Skeletal muscle satellite cell (primary cell): ENCODE measurements around the gene PHACTR4.
A peak's percentile ranks its signal among the peaks of the same experiment; 100 is the strongest.
"Not testable (repeated sequence)": the region's sequence is repeated elsewhere in the genome, so short reads cannot be mapped to it uniquely, and the experiment has no call there.

Source experiments
- H3K27me3 ChIP-seq: 2 replicates; pipeline ENCODE4 v1.7.0; 2013; ENCODE audit warnings: low read length; ENCODE audit not compliant: control insufficient read depth, insufficient read depth
- H3K36me3 ChIP-seq: 2 replicates; pipeline ENCODE4 v1.7.0; 2013; ENCODE audit warnings: mild to moderate bottlenecking, control low read depth, low read length; ENCODE audit not compliant: insufficient read depth
- H3K4me1 ChIP-seq: 2 replicates; pipeline ENCODE4 v1.7.0; 2013; ENCODE audit warnings: low read length; ENCODE audit not compliant: control insufficient read depth, insufficient read depth
- H3K4me2 ChIP-seq: 2 replicates; pipeline ENCODE4 v1.7.0; 2013; ENCODE audit warnings: mild to moderate bottlenecking, low read length
- H3K4me3 ChIP-seq: 2 replicates; pipeline ENCODE4 v1.7.0; 2013; ENCODE audit warnings: low read length
- H3K9ac ChIP-seq: 2 replicates; pipeline ENCODE4 v1.7.0; 2013; ENCODE audit warnings: mild to moderate bottlenecking, low read depth, low read length, moderate library complexity
- H3K9me3 ChIP-seq: replicated peaks from 2 replicates; pipeline ENCODE4 v1.7.0; 2013; ENCODE audit warnings: mild to moderate bottlenecking, control low read depth, low read length

PHACTR4 gene

GRCh38 chr1:28516518-28516956, 147.0 kb downstream of the PHACTR4 start:
- H3K4me2 ChIP-seq = no peak overlapping the region
- H3K9me3 ChIP-seq = no peaks in the 10 kb centered on the region

GRCh38 chr1:28517649-28517999, 148.1 kb downstream of the PHACTR4 start:
- H3K4me1 ChIP-seq = peaks cover 14% of the 10 kb centered on the region
- H3K9ac ChIP-seq = peak overlapping the region; percentile 97
- peak overlapping the region; percentile 99 for H3K4me2 ChIP-seq
- no peaks in the 10 kb centered on the region for H3K27me3 ChIP-seq
- peak overlapping the region; percentile 97 for H3K4me3 ChIP-seq
- H3K36me3 ChIP-seq = peaks cover 7% of the 10 kb centered on the region
- no peaks in the 10 kb centered on the region for H3K9me3 ChIP-seq

More at GRCh38 chr1:28516518-28516956, 147.0 kb downstream of the PHACTR4 start:
- Histone ChIP-seq H3K9ac (no peak overlapping the region), H3K27me3 (no peaks in the 10 kb centered on the region), H3K36me3 (peaks cover 15% of the 10 kb centered on the region), H3K4me3 (no peak overlapping the region), H3K4me1 (peaks cover 14% of the 10 kb centered on the region)

- H3K4me1 ChIP-seq = peaks cover 14% of the 10 kb centered on the region
- H3K27me3 ChIP-seq = no peaks in the 10 kb centered on the region
- H3K4me3 ChIP-seq = peak overlapping the region; percentile 97
- peak overlapping the region; percentile 99 for H3K4me2 ChIP-seq
- peak overlapping the region; percentile 97 for H3K9ac ChIP-seq
- H3K9me3 ChIP-seq = no peaks in the 10 kb centered on the region
- H3K36me3 ChIP-seq = peaks cover 4% of the 10 kb centered on the region
These were observed 148.6 kb downstream of the PHACTR4 start for GRCh38 chr1:28518000-28518744.

DNA sequence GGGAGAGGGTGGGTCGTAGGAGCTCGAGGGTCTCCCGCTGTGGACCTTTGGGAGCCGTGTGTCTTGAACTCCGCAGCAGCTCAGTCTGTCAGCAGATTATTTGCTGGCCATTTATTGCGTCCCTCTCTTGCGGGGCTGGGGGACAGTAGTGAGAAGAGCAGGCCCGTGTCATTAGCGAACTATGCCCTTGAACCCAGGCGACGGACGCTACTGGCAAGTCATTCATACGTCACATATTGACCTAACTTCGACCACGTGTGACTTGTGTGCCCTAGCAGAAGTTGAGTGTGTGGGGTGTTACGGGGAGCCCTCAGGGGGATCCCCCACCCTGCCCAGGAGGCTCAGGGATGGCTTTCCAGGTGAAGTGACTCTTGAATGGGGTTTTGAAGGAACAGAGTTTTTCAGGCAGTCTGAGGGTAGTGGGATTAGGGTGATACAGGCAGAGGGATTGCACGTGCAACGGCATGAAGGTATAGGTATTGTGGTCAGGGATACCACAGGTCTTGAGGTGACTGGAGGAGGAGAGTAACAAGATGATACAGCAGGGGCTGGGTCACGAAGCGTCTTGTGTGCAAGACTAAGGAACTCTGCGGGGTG, 149.3 kb downstream of the PHACTR4 start:
- no peaks in the 10 kb centered on the region for H3K9me3 ChIP-seq
- peaks cover under 1% of the 10 kb centered on the region for H3K36me3 ChIP-seq
- no peaks in the 10 kb centered on the region for H3K27me3 ChIP-seq
- H3K9ac ChIP-seq = peak overlapping the region; percentile 97
- peaks cover 14% of the 10 kb centered on the region for H3K4me1 ChIP-seq
- H3K4me3 ChIP-seq = peak overlapping the region; percentile 97
- H3K4me2 ChIP-seq = peak overlapping the region; percentile 99

DNA sequence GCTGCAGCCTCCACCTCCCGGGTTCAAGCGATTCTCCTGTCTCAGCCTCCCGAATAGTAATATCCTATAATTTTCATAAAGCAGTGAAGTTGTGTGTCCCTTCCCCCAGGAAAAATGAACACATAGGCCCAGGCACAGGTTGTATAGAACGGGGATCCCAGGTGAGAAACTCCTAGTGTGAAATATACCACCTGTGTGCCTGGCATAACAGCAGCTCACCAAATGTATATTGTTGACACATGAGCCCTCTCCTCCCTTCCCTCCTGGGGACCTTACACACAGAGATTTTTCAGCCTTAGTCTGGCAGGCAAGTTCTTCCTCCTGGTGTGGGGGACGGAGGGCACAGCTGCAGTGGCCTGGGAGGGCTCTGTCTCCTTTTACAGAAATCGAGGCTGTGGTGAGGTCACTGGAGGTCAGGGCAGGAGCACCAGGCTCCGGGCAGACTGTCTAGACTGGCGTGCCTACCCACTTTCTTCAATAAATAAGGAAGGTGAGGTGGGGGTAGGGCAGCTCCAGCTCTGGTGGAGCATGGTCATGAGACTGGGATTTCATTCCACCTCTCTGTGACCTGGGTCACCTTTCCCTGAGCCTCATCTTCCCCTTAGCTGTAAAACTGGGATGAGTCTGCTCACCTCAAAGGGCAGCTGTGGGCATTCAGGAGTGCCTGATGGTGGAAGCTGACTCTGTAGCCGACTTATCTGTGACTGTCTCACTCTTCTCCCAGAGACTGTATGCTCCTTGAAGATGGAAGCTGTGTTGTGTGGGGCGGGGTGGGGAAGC, 150.6 kb downstream of the PHACTR4 start:
- Histone ChIP-seq H3K36me3 (no peaks in the 10 kb centered on the region), H3K9ac (no peak overlapping the region), H3K4me1 (peaks cover 14% of the 10 kb centered on the region), H3K9me3 (no peaks in the 10 kb centered on the region), H3K4me2 (no peak overlapping the region), H3K27me3 (no peaks in the 10 kb centered on the region), H3K4me3 (no peak overlapping the region)

GRCh38 chr1:28520796-28521195, 151.3 kb downstream of the PHACTR4 start:
- not testable (repeated sequence) for H3K4me3 ChIP-seq, H3K36me3 ChIP-seq, H3K27me3 ChIP-seq, H3K9me3 ChIP-seq, H3K9ac ChIP-seq, H3K4me2 ChIP-seq
- peaks cover 14% of the 10 kb centered on the region for H3K4me1 ChIP-seq

DNA sequence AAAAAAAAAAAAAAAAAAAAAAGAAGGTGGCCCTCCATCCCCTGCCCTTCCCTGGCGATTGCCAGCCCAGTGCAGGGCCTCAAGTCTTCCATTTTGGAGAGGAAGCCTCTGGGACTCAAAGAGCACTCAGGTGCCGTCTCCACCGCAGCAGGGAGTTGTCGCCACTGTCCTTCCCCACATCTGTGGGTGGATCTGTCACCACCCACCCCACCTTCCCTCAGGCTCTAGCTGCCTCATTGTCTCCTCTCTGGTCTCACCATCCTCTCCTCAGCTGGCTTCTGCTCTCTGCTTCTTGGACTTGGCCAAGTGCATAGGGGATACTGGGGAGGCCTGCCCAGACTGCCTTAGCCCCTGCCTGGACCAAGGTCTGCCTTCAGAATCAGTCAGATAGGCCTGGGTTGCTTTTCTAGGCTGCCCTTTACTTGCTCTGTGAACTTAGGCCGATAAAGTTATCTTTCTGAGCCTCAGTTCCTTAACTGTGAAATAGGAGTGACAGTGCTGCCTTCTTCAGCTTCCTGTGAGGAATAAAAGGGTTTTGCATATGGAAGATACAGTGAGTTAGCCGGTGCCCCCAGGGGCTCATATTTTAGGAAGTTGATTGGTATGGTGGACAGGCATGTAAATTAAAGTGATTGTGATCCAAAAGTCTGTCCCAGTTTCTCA, 152.1 kb downstream of the PHACTR4 start:
- Histone ChIP-seq H3K4me3 (no peak overlapping the region), H3K4me2 (no peak overlapping the region), H3K9ac (no peak overlapping the region), H3K27me3 (no peaks in the 10 kb centered on the region), H3K36me3 (no peaks in the 10 kb centered on the region), H3K4me1 (peaks cover 14% of the 10 kb centered on the region), H3K9me3 (no peaks in the 10 kb centered on the region)

DNA sequence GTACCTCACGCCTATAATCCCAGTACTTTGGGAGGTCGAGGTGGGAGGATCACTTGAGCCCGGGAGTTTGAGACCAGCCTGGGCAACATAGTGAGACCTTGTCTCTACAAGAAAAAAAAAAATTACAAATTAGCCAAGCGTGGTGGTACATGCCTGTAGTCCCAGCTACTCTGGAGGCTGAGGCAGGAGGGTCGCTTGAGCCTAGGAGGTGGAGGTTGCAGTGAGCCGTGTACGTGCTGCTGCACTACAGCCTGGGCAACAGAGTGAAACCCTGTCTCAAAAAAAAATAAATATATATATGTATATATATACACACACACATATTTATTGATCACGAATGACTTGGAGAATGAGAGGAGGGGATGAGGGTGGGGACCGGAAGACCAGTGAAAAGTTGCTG, 153.0 kb downstream of the PHACTR4 start:
- not testable (repeated sequence) for H3K9me3 ChIP-seq, H3K9ac ChIP-seq, H3K4me3 ChIP-seq, H3K27me3 ChIP-seq, H3K4me1 ChIP-seq, H3K36me3 ChIP-seq, H3K4me2 ChIP-seq

- H3K4me3 ChIP-seq, H3K9me3 ChIP-seq, H3K9ac ChIP-seq, H3K4me2 ChIP-seq, H3K36me3 ChIP-seq, H3K27me3 ChIP-seq, H3K4me1 ChIP-seq: not testable (repeated sequence)
These were observed 155.6 kb downstream of the PHACTR4 start for GRCh38 chr1:28525002-28525642.

DNA sequence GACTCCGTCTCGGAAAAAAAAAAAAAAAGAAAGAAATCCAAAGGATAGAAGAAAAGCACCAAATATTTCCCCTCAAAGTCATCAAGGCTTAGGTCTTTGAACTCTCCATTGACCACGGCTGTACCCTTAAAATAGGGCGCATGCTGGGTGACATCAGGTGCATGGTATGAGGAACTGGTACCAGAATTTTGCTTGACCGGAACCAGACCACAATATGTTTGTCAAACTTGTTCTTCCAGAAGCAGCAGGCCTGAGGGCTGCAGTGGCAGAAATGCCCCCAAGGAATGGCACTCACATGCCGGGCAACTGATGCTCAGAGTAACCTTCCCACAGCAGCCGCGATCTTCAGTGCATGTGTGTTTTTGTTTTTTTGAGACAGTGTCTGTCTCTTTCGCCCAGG, 157.3 kb downstream of the PHACTR4 start:
- H3K36me3 ChIP-seq = peaks cover 17% of the 10 kb centered on the region
- H3K4me2 ChIP-seq = no peak overlapping the region
- H3K4me1 ChIP-seq = no peaks in the 10 kb centered on the region
- H3K4me3 ChIP-seq = no peak overlapping the region
- H3K9me3 ChIP-seq = no peaks in the 10 kb centered on the region
- H3K27me3 ChIP-seq = no peaks in the 10 kb centered on the region
- H3K9ac ChIP-seq = no peak overlapping the region

DNA sequence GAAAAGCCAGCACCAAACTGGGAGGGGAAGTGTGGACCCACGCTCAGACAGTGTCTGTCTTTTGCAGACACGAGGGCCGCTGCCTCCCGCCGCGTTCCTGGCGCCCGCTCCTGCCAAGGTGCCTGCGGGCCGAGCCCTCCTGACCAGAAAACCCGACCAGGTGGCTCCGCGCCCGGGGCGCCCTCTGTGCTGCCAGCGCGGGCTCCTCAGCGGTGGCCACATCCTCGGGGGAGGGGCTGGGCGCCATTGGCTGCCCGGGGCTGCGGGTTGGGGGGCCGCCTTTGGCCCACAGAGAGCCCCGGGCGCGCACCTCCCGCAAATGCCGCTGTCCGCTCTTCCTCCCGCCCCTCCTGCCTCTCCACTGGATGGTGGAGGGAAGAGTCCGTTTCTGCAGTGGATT, 160.9 kb downstream of the PHACTR4 start:
- Histone ChIP-seq H3K4me2 (no peak overlapping the region), H3K36me3 (peaks cover 34% of the 10 kb centered on the region), H3K4me3 (no peak overlapping the region), H3K27me3 (no peaks in the 10 kb centered on the region), H3K9ac (no peak overlapping the region), H3K4me1 (no peaks in the 10 kb centered on the region), H3K9me3 (no peaks in the 10 kb centered on the region)
